ENCODE results near the gene ZSCAN20.

GRCh38 chr1:33519240-33519884 is 46.9 kb downstream of the ZSCAN20 start:
- no peak for TF ChIP-seq CTCF (IDR thresholded peaks at IDR 0.05; ENCODE audit: poor library complexity, severe bottlenecking)
- no peak for TF ChIP-seq EZH2 (IDR thresholded peaks at IDR 0.05; ENCODE audit: borderline replicate concordance, insufficient read depth, low read length, poor library complexity, severe bottlenecking)
- no peak for TF ChIP-seq RAD21 (conservative IDR thresholded peaks at IDR 0.05)
- no peak for TF ChIP-seq REST (IDR thresholded peaks at IDR 0.05; ENCODE audit: borderline replicate concordance)
- TF ChIP-seq EP300 (conservative IDR thresholded peaks at IDR 0.05; ENCODE audit: poor library complexity, severe bottlenecking) = no peak
- no peak for TF ChIP-seq POLR2AphosphoS5 (IDR thresholded peaks at IDR 0.05)
- TF ChIP-seq TAF1 (IDR thresholded peaks at IDR 0.05; ENCODE audit: low read depth) = no peak
- TF ChIP-seq SMC3 (conservative IDR thresholded peaks at IDR 0.05; ENCODE audit: poor library complexity) = no peak
- TF ChIP-seq MXI1 (conservative IDR thresholded peaks at IDR 0.05; ENCODE audit: poor library complexity, severe bottlenecking) = no peak

Data from neural cell (in vitro differentiated cells).